ENCODE measurements around the gene LPIN1.
A peak's percentile ranks its signal among the peaks of the same experiment; 100 is the strongest.

LPIN1 gene, protein sequence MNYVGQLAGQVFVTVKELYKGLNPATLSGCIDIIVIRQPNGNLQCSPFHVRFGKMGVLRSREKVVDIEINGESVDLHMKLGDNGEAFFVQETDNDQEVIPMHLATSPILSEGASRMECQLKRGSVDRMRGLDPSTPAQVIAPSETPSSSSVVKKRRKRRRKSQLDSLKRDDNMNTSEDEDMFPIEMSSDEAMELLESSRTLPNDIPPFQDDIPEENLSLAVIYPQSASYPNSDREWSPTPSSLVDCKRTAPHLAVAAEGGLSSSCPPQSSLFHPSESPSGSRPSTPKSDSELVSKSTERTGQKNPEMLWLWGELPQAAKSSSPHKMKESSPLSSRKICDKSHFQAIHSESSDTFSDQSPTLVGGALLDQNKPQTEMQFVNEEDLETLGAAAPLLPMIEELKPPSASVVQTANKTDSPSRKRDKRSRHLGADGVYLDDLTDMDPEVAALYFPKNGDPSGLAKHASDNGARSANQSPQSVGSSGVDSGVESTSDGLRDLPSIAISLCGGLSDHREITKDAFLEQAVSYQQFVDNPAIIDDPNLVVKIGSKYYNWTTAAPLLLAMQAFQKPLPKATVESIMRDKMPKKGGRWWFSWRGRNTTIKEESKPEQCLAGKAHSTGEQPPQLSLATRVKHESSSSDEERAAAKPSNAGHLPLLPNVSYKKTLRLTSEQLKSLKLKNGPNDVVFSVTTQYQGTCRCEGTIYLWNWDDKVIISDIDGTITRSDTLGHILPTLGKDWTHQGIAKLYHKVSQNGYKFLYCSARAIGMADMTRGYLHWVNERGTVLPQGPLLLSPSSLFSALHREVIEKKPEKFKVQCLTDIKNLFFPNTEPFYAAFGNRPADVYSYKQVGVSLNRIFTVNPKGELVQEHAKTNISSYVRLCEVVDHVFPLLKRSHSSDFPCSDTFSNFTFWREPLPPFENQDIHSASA

DNA sequence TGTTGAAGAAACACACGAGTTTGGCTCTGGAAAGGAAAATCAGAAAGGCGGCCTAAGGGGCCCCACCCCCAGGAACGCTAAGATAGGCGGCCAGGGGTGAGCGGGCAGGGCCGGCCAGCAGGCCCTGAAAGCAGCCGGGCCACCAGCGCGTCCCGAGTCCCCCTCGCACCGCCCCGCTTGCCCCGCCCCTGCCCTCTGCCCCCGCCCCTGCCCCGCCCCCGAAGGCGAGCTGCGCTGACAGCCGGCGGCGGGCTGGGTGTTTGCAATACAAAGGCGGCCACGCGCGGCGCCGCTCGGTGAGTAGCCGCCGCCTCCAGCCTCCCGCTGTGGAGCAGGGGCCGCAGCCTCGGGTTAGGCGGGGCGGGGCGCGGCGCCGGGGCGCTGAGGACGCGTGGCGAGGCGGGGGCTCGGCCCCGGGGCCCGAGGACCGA lies at the start of gene LPIN1:
TSS of gene LPIN1 (plus strand) at position 257 of the 431 bp plus-strand sequence. CDS start 18,910 bp downstream, outside the sequence.
- intact Hi-C loops (cut with DNase I): no loop called here
- peak; percentile 70 to 96 (median 92) for DNase-seq

DNA sequence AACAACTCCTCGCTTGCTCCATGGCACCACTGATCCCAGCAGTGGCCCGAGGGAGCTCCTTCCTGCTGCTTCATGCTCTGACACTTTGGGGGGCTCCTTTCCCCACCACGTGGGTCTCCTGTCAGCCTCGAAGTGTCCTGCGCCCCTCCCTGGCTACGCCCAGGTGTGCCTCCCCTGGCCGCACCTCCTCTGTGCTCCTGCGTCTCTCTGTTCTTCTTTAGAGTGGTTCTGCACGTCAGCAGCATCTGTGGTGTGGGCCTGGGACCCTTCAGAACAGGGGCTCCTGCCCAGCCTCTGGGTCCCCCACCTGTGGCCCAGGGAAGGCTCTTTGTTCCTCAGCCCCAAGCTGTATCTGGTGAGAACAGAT lies 49.7 kb upstream of the LPIN1 start:
- DNase-seq: no peak
- intact Hi-C loops (cut with DNase I): no loop called here

DNA sequence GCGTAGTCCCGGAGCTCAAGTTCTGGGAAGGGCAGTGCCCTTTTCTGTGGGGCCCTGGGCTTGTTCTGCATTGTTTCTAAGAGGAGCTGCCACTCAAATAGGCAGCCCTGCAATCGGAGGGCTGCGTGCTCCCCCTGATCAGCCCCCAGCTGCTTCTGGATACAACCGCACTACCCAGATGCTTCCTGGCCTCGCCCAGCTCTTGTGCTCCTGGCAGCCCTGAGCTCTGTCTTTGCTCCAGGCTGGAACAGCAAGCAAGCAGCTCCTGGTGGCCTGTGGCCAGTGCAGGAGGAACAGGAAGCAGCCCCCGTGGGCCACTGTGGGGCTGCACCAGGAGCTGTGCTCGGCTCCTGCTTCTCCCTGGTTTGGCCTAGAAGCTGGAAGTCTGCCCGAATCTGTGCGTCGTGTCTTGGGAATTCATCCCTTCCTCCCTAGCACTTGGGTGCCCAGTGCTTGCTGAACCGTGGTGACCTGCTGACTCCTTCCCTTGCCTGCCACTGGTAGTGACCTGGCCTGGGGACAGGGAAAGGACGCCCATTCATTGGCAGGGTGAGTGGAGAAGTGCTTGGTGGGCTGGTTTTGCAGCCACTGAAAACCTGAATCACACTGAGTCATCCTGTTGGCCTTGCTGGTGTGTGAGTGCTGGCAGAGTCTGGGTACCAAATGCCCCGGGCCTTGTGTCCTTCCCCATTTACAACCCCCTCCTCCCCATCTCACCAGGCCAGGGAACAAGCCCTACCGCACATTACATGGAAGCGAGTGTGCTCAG lies 49.1 kb upstream of the LPIN1 start:
- DNase-seq: peak in 14 of 42 donors; percentile 24 to 85 (median 54)
- intact Hi-C loops (cut with DNase I): no loop called here

- intact Hi-C loops (cut with DNase I): no loop called here
- DNase-seq: peak in 14 of 42 donors; percentile 20 to 61 (median 34)
Measured at GRCh38 chr2:11698009-11698922, 48.2 kb upstream of the LPIN1 start.

GRCh38 chr2:11699686-11700670 lies 46.5 kb upstream of the LPIN1 start:
- DNase-seq: no peak
- intact Hi-C loops (cut with DNase I): no loop called here

DNA sequence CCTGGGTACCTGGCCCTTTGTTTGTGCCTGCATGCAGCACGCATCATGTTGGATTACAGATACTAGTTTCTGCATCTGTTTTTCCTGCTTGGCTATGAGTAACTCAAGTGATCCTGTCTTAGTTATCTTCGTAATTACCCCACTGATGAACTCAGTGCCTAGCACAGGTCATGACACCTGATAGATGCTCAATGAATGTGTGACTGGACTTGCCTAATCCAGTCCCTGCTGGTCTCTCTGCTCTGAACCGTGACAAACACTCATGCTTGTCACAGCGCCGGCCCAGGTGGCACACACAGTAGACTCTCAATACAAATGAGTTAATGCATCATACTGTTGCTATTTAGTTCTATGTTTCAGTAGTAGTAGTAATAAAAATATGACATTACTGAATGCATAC lies 45.2 kb upstream of the LPIN1 start:
- no peak for DNase-seq
- intact Hi-C loops (cut with DNase I): no loop called here

DNA sequence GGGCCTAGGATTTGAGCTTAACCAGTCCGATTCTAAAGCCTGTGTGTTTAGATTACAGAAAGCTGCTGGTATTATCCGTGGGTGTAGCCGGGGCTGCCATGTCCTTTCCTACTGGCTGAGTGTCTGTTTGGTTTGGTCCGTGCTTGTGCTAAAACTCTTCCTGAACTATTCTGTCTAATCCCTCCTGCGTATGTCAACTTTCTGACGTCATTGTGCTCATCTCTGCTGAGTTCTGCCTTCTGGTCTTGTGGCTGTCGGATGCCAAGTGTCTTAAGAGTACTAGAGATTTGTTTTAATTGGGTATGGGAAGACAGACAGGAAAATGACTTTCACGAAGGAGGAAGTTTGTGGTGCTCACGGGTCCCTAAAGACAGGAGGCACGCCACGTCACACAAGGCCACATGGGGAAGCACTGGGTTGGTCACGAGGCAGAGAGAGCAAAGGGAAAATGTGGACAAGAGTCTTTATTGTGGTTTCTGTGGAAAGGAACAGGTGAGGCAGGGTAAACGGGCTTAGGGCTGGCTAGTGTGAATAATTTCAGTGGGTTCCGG lies 44.6 kb upstream of the LPIN1 start:
- no peak for DNase-seq
- intact Hi-C loops (cut with DNase I): no loop called here

- intact Hi-C loops (cut with DNase I): no loop called here
Measured at GRCh38 chr2:11702946-11703345, 43.5 kb upstream of the LPIN1 start.

DNA sequence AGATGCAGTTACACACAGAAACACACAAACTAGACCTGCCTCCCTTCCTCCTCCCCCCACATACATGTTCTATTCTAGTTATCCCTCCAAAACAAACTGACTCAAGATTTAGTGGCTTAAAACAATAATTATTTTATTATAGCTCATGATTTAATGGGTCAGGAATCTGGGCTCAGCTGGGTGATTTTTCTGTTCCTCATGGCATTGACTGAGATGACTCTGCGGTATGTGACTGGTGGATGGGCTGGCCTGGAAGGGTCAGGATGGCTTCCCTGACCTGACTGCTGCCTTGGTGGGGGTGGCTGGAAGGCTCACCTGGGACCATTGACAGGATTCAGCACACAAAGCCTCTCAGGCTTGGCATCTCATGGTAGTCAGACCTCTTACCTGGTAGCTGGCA lies 42.7 kb upstream of the LPIN1 start:
- intact Hi-C loops (cut with DNase I): no loop called here
- DNase-seq: no peak

More at GRCh38 chr2:11702946-11703345, 43.5 kb upstream of the LPIN1 start:
- DNase-seq: no peak

DNA sequence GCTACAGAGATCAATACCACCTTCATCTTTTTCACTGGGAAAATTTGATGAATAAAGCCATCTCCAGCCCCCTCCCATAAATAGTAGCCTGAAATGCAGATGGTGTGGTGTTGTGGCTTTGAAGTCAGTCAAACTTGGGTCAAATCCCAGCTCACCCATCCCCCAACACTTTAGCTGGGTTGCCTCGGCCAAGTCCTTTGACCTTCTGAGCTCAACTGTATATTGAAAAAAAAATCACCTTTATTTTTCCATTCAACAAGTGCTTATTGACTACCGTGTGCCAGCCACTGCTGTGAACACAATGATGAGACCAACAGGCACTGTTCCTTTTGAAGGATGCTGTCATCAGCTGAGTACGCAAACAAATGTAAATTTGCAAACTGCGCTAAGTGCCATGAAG lies 41.4 kb upstream of the LPIN1 start:
- no peak for DNase-seq
- intact Hi-C loops (cut with DNase I): no loop called here

DNA sequence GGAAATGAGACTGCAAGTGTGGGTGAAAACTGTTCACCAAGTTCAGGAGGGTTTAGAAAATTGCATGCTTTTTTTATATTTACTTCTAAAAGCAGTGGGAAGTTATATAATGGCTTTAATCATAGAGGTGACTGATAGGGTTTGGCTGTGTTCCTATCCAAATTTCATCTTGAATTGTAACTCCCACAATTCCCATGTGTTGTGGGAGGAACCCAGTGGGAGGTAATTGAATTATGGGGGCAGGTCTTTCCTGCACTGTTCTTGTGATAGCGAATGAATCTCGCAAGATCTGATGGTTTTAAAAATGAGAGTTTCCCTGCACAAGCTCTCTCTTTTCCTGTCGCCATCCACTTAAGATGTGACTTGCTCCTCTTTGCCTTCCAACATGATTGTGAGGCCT lies 40.7 kb upstream of the LPIN1 start:
- intact Hi-C loops (cut with DNase I): no loop called here
- peak in 16 of 42 donors; percentile 24 to 73 (median 60) for DNase-seq

DNA sequence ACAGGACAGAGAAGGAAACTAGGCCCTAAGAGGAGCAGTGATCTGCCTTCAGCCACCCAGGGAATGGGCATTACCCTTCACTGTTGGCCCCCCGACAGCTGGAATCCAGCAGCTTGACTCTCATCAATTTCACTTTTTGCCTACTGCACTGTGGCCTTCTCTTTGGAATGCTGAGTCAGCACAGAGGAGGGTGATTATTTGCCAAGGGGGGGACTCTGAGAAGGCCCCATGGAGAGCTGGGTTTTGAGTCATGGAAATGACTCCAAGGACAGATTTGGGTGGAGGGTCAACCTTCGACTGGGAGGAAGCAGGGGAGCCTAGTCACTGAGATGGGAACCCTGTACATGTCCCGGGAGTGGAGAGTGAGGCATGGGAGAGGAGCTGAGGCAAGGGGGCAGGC lies 38.3 kb upstream of the LPIN1 start:
- no peak for DNase-seq
- intact Hi-C loops (cut with DNase I): no loop called here

DNA sequence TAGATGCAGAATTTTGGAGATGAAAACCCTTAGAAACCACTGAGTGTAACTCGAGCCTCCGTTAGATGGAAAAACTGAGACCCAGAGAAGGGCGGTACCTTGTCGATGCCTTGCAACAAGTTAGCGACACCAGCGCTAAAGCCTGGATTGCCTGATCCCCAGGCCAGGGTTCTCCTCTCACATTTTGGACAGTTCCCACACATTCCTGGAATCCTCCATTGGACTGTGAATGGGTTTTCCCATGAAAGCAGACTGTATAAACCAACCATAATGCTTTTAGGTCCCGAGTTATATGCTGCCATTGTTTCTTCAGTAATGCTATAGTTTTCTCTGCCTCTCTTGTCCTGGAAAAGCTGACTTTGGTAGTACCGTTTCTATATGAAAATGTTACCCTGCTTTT lies 37.1 kb upstream of the LPIN1 start:
- intact Hi-C loops (cut with DNase I): no loop called here
- no peak for DNase-seq

- DNase-seq: peak in 9 of 42 donors; percentile 21 to 66 (median 40)
Measured at GRCh38 chr2:11710210-11710609, 36.2 kb upstream of the LPIN1 start.

DNA sequence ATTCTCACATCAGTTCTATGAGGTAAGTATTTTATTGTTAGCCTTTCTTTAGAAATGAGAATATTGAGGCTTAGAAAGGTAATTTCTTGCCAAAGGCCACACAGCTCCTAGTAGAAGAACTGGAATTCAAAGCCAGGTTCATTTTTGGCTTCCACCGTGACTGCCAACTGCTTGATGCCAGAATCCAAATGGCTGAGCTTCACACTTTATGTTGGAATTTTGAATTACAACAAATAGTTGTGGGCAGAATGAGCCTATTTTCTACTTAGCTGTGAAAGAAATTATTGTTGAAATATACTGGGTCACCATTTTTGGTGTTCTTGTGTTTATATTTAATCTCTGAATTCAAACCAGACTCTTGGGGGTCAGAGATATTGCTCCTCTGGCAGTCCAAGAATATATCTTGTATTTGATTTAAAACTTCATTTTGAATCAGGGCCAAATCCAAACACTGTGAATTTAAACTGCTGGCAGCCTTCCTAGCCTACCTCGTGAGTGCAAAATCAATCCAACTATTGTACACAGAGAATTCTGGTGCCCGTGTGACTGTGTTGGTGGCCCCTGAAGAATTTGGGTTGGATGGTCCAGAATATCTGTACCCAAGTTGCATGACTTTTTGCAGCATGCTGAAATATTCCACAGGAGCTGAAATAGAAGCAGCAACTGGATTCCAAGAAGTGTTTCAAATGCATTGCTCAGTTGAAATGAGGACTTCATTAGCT lies 35.6 kb upstream of the LPIN1 start:
- intact Hi-C loops (cut with DNase I): no loop called here
- no peak for DNase-seq

More at GRCh38 chr2:11710210-11710609, 36.2 kb upstream of the LPIN1 start:
- intact Hi-C loops (cut with DNase I): no loop called here

GRCh38 chr2:11711354-11711716 lies 35.1 kb upstream of the LPIN1 start:
- no peak for DNase-seq
- intact Hi-C loops (cut with DNase I): no loop called here
